Thyroid gland (tissue), 4 donors: Measurements from ENCODE around the gene RAET1L. TPM values are rescaled to one million over a fixed set of nuclear protein-coding genes. Genes with fewer than 3 reads are reported as not detected.
A peak's percentile ranks its signal among the peaks of the same experiment; 100 is the strongest.
"Not testable (repeated sequence)": the region's sequence is repeated elsewhere in the genome, so short reads cannot be mapped to it uniquely, and the experiment has no call there.

Experiments
- DNase-seq, 2 donors: peaks; one replicate each; pipeline ENCODE4 v3.0.0-alpha.2; 2019
- H3K27ac ChIP-seq, 3 donors: fragments of 200-600 bp; sonication (generic); 1 replicate in 2 of 3; 2 replicates in 1 of 3; pipeline ENCODE4 v1.5.1; 2016 to 2019; ENCODE audit warnings: mild to moderate bottlenecking in 1 of 3, moderate library complexity in 1 of 3
- H3K27me3 ChIP-seq: fragments of 200-600 bp; sonication (generic); one replicate; pipeline ENCODE4 v1.5.1; 2019
- H3K36me3 ChIP-seq, 2 donors: fragments of 200-600 bp; sonication (generic); one replicate each; pipeline ENCODE4 v1.5.1; 2016 to 2019
- H3K4me1 ChIP-seq, 2 donors: fragments of 200-600 bp; sonication (generic); one replicate each; pipeline ENCODE4 v1.5.1; 2017 to 2019
- H3K4me3 ChIP-seq, 3 donors: fragments of 200-600 bp; sonication (generic); replicated peaks in 1 of 3; 1 replicate in 2 of 3; 2 replicates in 1 of 3; pipeline ENCODE4 v1.5.1; 2016; ENCODE audit warnings: mild to moderate bottlenecking in 1 of 3
- H3K9me3 ChIP-seq: fragments of 200-600 bp; sonication (generic); one replicate; pipeline ENCODE4 v1.5.1; 2017
- CTCF ChIP-seq, 6 experiments: fragments of 200-600 bp in 3 of 6; fragments of 450-650 bp in 3 of 6; sonication (generic) in 3 of 6; IDR thresholded peaks; one replicate each; pipeline ENCODE4 v1.5.1; 2016 to 2019; ENCODE audit warnings: antibody characterized with exemption in 6 of 6, mild to moderate bottlenecking in 2 of 6, inconsistent platforms in 1 of 6, moderate library complexity in 1 of 6
- POLR2A ChIP-seq, 2 donors: fragments of 450-650 bp; IDR thresholded peaks; one replicate each; pipeline ENCODE4 v1.6.1; 2017; ENCODE audit warnings: antibody characterized with exemption in 2 of 2, mild to moderate bottlenecking in 2 of 2, moderate library complexity in 1 of 2
- WGBS, 2 donors: methylation state at CpG; one replicate each; pipeline ENCODE4 v1.1.5; 2017; 5-methylcytosine and 5-hydroxymethylcytosine counted together
- intact Hi-C: fragments of 100-400 bp; cut with DNase I; formaldehyde crosslinking; loops from one replicate; pipeline ENCODE4 v1.15.1; 2023
- total RNA-seq, 4 donors: library from RNA; depleted of rRNA; stranded (reverse); fragments of >200 nt; gene quantifications; one replicate each; pipeline ENCODE4 v1.2.3, GENCODE V29; 2016

RAET1L gene
- total RNA-seq, 4 donors from 2014 or later = not detected

GRCh38 chr6:150004101-150004782 is 21.1 kb downstream of the RAET1L start:
- DNase-seq = no peak
- peaks cover 0 to 6% of the 10 kb centered on the region in 2 donors for H3K4me1 ChIP-seq
- no peaks in the 10 kb centered on the region for H3K27me3 ChIP-seq
- H3K9me3 ChIP-seq = no peaks in the 10 kb centered on the region
- TF ChIP-seq POLR2A (IDR thresholded peaks at IDR 0.05) (no peak), CTCF (IDR thresholded peaks at IDR 0.05) (no peak)
- intact Hi-C loops = loop anchor here (10.0 kb wide), 1 partner anchor 159 kb away; no protein-coding TSS in a partner anchor
- H3K4me3 ChIP-seq = peak overlapping the region in 1 of 3 donors; percentile 39
- H3K27ac ChIP-seq = no peak overlapping the region
- 43 to 54% methylated on average over 11 to 14 of the region's 14 CpGs for WGBS, 2 donors
- no peaks in the 10 kb centered on the region for H3K36me3 ChIP-seq

GRCh38 chr6:150003599-150003998 is 21.7 kb downstream of the RAET1L start:
- DNase-seq, H3K27ac ChIP-seq, H3K36me3 ChIP-seq, H3K27me3 ChIP-seq, H3K4me3 ChIP-seq, H3K4me1 ChIP-seq, H3K9me3 ChIP-seq: not testable (repeated sequence)
- intact Hi-C loops = loop anchor here (10.0 kb wide), 1 partner anchor 159 kb away; no protein-coding TSS in a partner anchor
- 100% methylated on average over 1 to 3 of the region's 3 CpGs for WGBS, 2 donors

GRCh38 chr6:150002710-150003109 is 22.6 kb downstream of the RAET1L start:
- no peak overlapping the region for H3K4me3 ChIP-seq
- no peak for TF ChIP-seq CTCF (IDR thresholded peaks at IDR 0.05)
- TF ChIP-seq POLR2A (IDR thresholded peaks at IDR 0.05) = no peak
- intact Hi-C loops = loop anchor here (10.0 kb wide), 1 partner anchor 158 kb away; no protein-coding TSS in a partner anchor
- 90 to 97% methylated on average over 2 of the region's 2 CpGs for WGBS, 2 donors
- no peak for DNase-seq
- no peak overlapping the region for H3K27ac ChIP-seq
- no peaks in the 10 kb centered on the region for H3K9me3 ChIP-seq
- H3K36me3 ChIP-seq = no peaks in the 10 kb centered on the region
- no peaks in the 10 kb centered on the region for H3K27me3 ChIP-seq
- peaks cover 0 to 6% of the 10 kb centered on the region in 2 donors for H3K4me1 ChIP-seq

- no peaks in the 10 kb centered on the region for H3K9me3 ChIP-seq
- intact Hi-C loops = loop anchor here (10.0 kb wide), 1 partner anchor 157 kb away; no protein-coding TSS in a partner anchor
- DNase-seq = no peak
- no peak overlapping the region for H3K27ac ChIP-seq
- no peaks in the 10 kb centered on the region for H3K27me3 ChIP-seq
- no peaks in the 10 kb centered on the region for H3K36me3 ChIP-seq
- 91 to 94% methylated on average over 3 of the region's 3 CpGs for WGBS, 2 donors
- peaks cover 0 to 6% of the 10 kb centered on the region in 2 donors for H3K4me1 ChIP-seq
- H3K4me3 ChIP-seq = no peak overlapping the region
- TF ChIP-seq POLR2A (IDR thresholded peaks at IDR 0.05) = no peak
- TF ChIP-seq CTCF (IDR thresholded peaks at IDR 0.05) = no peak
Observed at GRCh38 chr6:150001295-150002008, 23.9 kb downstream of the RAET1L start.

GRCh38 chr6:149999636-150000035 is 25.7 kb downstream of the RAET1L start:
- Histone ChIP-seq H3K9me3 (no peaks in the 10 kb centered on the region), H3K27me3 (no peaks in the 10 kb centered on the region), H3K4me1 (peaks cover 0 to 4% of the 10 kb centered on the region in 2 donors), H3K27ac (no peak overlapping the region), H3K36me3 (no peaks in the 10 kb centered on the region), H3K4me3 (no peak overlapping the region)
- no peak for TF ChIP-seq POLR2A (IDR thresholded peaks at IDR 0.05)
- TF ChIP-seq CTCF (IDR thresholded peaks at IDR 0.05) = no peak
- DNase-seq = no peak
- intact Hi-C loops = loop anchor here (10.0 kb wide), 1 partner anchor 155 kb away; no protein-coding TSS in a partner anchor
- 90 to 95% methylated on average over 2 of the region's 2 CpGs for WGBS, 2 donors
